GM19452 (cell line): ENCODE data around the gene EMC1.
"Not testable (repeated sequence)": the region's sequence is repeated elsewhere in the genome, so short reads cannot be mapped to it uniquely, and the experiment has no call there.

ENCODE experiments used
- ATAC-seq: cut with Tn5 transposase; IDR thresholded peaks from one replicate; pipeline ENCODE4 v1.9.1; 2021; ENCODE audit not compliant: unreplicated experiment

Gene EMC1

DNA sequence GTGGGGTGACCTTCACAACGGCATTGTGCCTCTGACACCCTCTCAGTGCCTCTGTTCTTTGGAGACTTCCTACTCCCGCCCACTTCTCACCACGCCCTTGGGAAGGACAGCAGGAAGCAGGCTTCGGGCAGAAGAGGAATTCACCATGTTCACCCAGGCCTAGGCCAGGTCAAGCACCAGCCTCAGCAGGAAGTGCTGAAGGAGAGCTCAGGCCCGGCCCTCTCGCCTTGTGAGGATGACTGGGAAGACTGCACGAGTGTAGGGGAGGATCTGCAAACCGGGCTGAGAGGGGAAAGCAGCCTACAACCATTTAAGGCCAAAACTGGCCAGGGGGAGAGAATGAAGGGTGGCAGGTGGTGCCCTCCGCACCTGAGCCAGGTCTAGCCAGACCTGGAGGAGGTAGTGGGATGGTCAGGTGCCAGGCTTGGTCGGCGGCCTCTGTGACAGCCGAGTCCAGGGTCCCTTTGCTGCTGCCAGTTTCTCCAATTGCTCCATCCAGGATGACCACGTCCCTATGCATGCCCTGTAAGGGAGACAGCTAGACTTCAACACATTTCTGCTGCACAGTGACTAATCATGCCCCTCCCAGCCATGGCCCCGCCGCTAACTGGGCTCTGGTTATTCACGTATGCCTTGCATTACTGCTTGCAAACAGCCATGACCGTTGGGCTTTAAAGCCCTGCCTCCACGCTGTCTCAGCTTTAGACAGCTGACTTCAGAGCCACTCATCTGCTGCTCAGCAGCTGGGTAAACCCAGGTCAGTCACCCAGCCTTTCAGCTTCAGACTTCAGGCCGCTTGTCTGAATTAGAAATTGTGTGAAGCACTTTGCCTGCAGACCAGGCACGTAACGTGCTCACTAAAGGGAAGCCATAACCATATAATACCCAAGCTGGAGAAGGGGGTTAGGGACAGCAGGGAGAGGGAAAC, 9.2 kb upstream of the EMC1 start:
- ATAC-seq, result no peak

GRCh38 chr1:19258353-19258752, 7.0 kb upstream of the EMC1 start:
- no peak for ATAC-seq

DNA sequence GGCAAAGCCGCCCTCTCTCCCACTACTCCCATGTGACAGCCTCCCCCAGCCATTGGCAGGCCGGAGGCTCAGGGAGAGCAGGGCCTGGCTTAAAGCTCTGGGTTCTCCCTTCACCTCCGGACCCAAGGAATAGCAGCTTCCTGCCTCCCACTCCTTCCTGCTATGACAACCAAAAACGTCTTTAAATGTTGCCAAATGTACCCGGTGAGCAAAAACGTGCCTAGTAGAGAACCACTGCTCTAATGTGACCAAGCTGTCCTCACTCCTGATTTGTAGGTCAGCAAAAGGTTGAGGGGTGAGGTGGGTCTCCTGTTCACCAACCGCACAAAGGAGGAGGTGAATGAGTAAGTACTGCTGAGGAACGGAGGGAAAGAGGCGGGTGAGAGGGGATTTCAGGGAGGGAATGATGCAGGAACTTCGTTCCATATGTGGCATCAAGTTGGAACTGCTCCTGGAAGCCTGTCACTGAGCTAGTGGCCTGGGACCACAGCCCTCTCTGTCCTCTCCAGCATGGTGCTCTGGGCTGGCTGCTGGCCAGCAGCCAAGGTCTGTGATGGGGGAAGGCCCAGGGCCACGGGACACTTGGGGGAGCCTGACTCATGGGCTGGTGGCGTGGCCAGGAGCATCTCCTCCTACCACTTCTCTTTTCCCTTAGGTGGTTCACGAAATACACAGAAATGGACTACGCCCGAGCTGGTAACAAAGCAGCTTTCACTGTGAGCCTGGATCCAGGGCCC, 6.0 kb upstream of the EMC1 start:
- ATAC-seq, result no peak

DNA sequence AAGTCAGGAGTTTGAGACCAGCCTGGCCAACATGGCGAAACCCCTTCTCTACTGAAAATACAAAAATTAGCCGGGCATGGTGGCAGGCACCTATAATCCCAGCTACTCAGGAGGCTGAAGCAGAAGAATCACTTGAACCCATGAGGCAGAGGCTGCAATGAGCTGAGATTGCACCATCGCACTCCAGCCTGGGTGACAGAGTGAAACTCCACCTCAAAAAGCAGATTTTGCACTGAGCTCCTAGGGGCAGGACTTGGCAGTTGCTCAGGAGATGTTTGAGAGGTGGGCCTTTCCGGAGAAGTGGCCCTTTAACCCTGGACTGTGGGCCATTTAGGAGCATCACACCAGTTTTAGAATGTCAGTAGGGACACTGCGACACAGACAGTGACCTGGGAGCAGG, 5.0 kb upstream of the EMC1 start:
- ATAC-seq, result not testable (repeated sequence)

GRCh38 chr1:19255288-19255687, 4.0 kb upstream of the EMC1 start:
- ATAC-seq, result no peak

DNA sequence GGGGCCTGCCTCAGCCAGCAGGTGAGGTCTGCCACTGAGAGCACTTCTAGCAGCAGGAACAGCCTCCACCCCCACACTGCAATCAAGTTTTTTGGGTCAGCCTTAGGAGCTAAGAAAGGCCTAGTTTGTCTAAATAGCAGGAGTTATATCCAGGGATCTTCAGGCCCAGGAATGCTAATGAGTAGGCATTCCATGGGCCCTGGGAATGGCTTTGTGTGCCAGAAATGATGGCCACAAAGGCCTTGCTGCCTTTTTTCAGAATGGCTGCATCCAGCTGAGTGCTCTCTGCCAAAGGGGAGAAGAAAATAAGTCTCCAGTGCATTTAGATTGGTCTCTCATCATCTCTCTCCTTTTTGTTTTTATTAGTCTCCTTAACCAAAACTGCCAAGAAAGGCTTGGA, 3.1 kb upstream of the EMC1 start:
- ATAC-seq, result no peak

DNA sequence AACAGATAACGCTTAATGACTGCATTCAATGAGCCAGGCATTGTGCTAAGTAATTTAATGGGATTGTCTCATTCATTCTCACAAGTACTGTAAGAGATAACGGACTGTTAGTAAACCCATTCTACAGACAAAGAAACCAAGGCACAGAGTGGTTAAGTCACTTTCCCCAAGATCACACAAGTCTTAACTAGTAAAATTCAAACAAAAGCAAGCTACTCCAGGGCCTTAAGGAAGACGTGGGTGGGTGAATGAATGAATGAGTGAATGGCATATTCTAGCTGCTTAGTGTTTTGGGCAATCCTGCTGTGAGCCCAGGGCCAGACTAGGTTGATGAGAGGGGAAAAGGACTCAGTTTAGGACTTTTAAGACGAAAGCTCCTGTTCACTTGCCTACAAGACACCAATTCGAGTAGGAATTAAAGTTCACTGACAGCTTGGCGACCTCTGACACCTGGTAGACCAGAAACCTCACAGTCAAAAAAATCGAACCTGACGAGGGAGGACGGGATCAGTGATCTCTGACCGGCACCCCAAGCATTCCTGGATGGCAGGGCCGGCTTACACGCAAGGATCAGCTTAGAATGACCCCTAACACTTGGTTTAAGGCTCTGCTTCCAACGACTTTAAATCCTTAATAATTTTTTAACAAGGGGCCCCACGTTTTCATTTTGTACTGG, 557 bp downstream of the EMC1 start:
- no peak for ATAC-seq

GRCh38 chr1:19240673-19241538, 10.4 kb downstream of the EMC1 start:
- ATAC-seq, result no peak

DNA sequence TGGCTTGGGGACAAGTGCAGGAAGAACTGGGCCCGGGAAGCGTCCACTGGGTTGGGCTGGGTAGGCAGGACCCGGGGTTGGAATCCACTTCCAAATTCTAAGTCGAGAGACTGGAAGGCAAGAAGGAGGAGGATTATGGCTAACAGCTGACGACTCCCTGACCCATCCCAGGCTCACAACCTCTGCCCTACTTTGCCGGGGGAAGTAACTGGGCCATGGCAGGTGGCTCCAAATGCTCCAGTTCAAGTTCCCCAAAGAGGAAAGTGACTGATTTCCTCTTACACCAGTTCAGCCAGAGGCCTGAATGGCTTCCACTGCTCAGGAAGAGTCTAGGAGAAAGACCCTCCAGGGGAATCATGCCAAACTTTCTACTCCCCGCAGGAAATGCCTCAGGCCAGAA, 11.4 kb downstream of the EMC1 start:
- ATAC-seq, result no peak

GRCh38 chr1:19234224-19234623, 17.1 kb downstream of the EMC1 start:
- ATAC-seq, result no peak

DNA sequence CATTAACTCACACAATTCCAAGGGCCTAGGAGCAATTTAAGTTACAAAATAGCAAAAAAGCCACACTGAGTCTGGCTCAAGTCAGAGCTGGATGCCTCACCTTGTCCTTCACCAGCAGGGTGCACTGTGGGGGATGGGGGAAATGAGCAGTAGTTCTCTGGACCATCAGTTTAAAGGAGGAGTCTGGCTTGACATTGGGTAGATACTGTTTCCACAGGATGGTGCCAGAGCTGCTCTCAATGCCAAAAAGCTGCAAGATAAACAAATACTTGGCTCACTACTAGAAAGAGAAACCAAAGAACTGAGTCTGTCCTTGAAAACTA, 18.8 kb downstream of the EMC1 start:
- no peak for ATAC-seq

- not testable (repeated sequence) for ATAC-seq
Measured at GRCh38 chr1:19231736-19232523, 19.4 kb downstream of the EMC1 start.

DNA sequence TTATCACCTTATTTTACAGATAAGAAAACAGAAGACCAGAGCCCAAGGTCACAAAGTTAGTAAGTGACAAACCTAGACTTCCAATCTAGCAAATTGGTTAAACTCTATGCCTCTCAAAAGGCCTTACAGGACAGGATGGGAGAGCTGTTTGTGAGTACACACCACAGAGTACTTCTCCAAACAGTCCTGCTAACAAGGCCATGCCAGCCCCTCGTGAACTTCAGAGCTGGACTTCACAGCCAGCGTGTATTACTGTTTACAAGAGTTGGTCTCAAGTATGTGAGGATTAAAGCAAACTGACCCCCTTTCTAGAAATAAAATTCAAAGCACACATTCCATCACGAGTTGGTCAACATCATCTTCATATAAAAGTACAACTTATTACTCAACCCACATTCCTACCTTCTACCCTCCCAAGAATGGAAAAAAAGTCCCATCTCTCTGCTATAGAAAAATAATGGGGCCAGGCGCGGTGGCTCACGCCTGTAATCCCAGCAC, 21.4 kb downstream of the EMC1 start:
- no peak for ATAC-seq

DNA sequence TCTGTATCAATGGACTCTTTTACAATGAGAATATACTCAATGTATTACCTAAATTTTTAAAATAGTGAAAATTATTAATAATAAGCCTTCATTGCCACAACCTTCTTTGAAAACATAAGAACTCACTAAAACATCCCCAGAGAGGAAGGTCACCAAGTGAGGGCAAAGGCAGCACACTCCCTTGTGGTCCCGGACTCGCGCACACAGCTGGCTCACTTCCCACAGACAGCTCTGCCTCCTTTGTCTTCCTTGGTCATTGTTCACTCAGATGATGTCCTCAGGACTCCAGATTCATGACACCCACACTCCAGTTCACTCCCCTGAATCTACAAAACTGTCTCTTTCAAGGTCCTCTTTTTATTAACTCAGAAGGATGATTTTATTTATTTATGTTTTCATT, 22.1 kb downstream of the EMC1 start:
- ATAC-seq, result no peak

DNA sequence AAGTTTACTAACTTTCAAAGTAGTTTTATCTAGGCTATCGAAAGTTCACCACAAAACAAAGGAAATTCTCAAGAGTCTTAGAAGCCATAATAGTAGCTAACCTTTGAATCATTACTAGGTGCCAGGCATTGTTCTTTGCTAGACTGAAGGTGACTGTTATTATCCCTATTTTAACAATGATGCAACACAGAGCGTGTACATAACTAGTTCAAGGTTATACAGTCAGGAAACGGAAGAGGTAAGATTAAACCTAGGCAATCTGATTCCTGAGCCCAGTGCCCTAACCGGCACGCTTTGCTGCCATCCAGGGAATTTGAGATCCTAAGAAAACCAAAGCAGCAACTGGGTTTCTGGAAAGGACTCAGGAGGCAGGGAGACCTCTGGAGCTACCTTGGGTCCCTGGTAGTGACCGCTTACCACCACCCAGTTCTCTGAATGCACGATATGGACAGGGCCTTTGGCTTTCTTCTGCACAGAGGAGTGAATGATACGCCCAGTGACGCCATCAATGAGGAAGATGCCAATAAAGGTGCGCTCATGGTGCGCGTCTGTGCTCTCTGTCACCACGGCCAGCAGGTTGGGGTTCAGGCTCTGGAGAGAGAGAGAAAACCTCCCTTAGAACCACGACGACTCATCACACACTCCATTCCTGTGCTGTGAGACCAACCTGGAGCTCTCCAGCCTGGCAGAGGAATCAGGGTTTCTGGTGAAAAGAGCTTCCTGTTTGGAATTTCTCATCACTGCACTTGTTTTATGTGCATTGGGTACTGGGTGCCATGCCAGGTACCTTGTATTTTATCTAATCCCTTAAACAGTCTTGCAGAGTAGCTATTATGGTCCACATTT, 28.1 kb downstream of the EMC1 start:
- ATAC-seq, result no peak

- ATAC-seq, result no peak
Measured at GRCh38 chr1:19222573-19222972, 28.8 kb downstream of the EMC1 start.

GRCh38 chr1:19220991-19221390, 30.3 kb downstream of the EMC1 start:
- no peak for ATAC-seq

- ATAC-seq, result no peak
Measured at GRCh38 chr1:19220080-19220846, 31.1 kb downstream of the EMC1 start.
